H9 (cell line): ENCODE results near the gene NBDY. TPM values are rescaled to one million over a fixed set of nuclear protein-coding genes. Genes with fewer than 3 reads are reported as not detected.

Experiments used
- DNase-seq: peaks from one replicate; pipeline ENCODE4 v3.0.0-alpha.2; 2017
- H2AFZ ChIP-seq: one replicate; pipeline ENCODE4 v1.6.1; 2013; ENCODE audit warnings: mild to moderate bottlenecking, low read length, control low read depth, moderate library complexity
- H2AK5ac ChIP-seq: 2 replicates; pipeline ENCODE4 v1.6.1; 2013; ENCODE audit warnings: low read length, control low read depth, mixed read lengths; ENCODE audit not compliant: insufficient read length
- H2BK120ac ChIP-seq: one replicate; pipeline ENCODE4 v1.6.1; 2013; ENCODE audit warnings: low read depth, mild to moderate bottlenecking, low read length, control low read depth, inconsistent platforms; ENCODE audit not compliant: poor library complexity, severe bottlenecking
- H2BK12ac ChIP-seq: 2 replicates; pipeline ENCODE4 v1.6.1; 2013; ENCODE audit warnings: low read length, control low read depth, mixed read lengths, low read depth; ENCODE audit not compliant: insufficient read length
- H2BK15ac ChIP-seq: 2 replicates; pipeline ENCODE4 v1.6.1; 2013; ENCODE audit warnings: low read depth, low read length, control low read depth
- H2BK20ac ChIP-seq: one replicate; pipeline ENCODE4 v1.6.1; 2013; ENCODE audit warnings: low read depth, mild to moderate bottlenecking, low read length, control low read depth, inconsistent platforms; ENCODE audit not compliant: poor library complexity, severe bottlenecking
- H2BK5ac ChIP-seq: 2 replicates; pipeline ENCODE4 v1.6.1; 2013; ENCODE audit warnings: low read length, control low read depth, mixed read lengths; ENCODE audit not compliant: insufficient read length
- H3K14ac ChIP-seq: 2 replicates; pipeline ENCODE4 v1.6.1; 2013; ENCODE audit warnings: low read length, control low read depth; ENCODE audit not compliant: insufficient read depth
- H3K18ac ChIP-seq: 2 replicates; pipeline ENCODE4 v1.6.1; 2013; ENCODE audit warnings: low read depth, mild to moderate bottlenecking, mixed read lengths, low read length, control low read depth; ENCODE audit not compliant: insufficient read length
- H3K23ac ChIP-seq: 2 replicates; pipeline ENCODE4 v1.6.1; 2013; ENCODE audit warnings: low read length, control low read depth, mixed read lengths, low read depth; ENCODE audit not compliant: insufficient read length
- H3K23me2 ChIP-seq: 2 replicates; pipeline ENCODE4 v1.6.1; 2013; ENCODE audit warnings: low read depth, mild to moderate bottlenecking, mixed read lengths, low read length, control low read depth; ENCODE audit not compliant: insufficient read length, poor library complexity, severe bottlenecking
- H3K27ac ChIP-seq: 2 replicates; pipeline ENCODE4 v1.5.1; 2013; ENCODE audit warnings: low read length, control low read depth, mixed read lengths, low read depth; ENCODE audit not compliant: insufficient read length
- H3K27me3 ChIP-seq: 2 replicates; pipeline ENCODE4 v1.6.1; 2013; ENCODE audit warnings: low read length, control low read depth, inconsistent platforms; ENCODE audit not compliant: insufficient read depth
- H3K4ac ChIP-seq: 2 replicates; pipeline ENCODE4 v1.6.1; 2013; ENCODE audit warnings: low read depth, mild to moderate bottlenecking, control low read depth, inconsistent platforms, low read length, moderate library complexity
- H3K4me1 ChIP-seq: 2 replicates; pipeline ENCODE4 v1.6.1; 2013; ENCODE audit warnings: low read length, control low read depth, inconsistent platforms; ENCODE audit not compliant: insufficient read depth
- H3K4me2 ChIP-seq: 2 replicates; pipeline ENCODE4 v1.6.1; 2013; ENCODE audit warnings: low read length, control low read depth, mixed read lengths; ENCODE audit not compliant: insufficient read length, insufficient read depth
- H3K56ac ChIP-seq: 2 replicates; pipeline ENCODE4 v1.6.1; 2013; ENCODE audit warnings: low read depth, mild to moderate bottlenecking, mixed read lengths, low read length, control low read depth; ENCODE audit not compliant: insufficient read length
- H3K79me1 ChIP-seq: 2 replicates; pipeline ENCODE4 v1.6.1; 2013; ENCODE audit warnings: low read depth, mild to moderate bottlenecking, moderate library complexity, low read length, control low read depth, inconsistent platforms; ENCODE audit not compliant: insufficient read depth, poor library complexity, severe bottlenecking
- H3K79me2 ChIP-seq: 2 replicates; pipeline ENCODE4 v1.6.1; 2013; ENCODE audit warnings: low read length, control low read depth, inconsistent platforms; ENCODE audit not compliant: insufficient read depth
- H3K9ac ChIP-seq: 2 replicates; pipeline ENCODE4 v1.6.1; 2013; ENCODE audit warnings: low read length, control low read depth, mixed read lengths; ENCODE audit not compliant: insufficient read length; ENCODE audit errors: extremely low read depth
- H3K9me3 ChIP-seq: one replicate; pipeline ENCODE4 v1.6.1; 2013; ENCODE audit warnings: low read depth, low read length, inconsistent platforms; ENCODE audit not compliant: control insufficient read depth
- H3T11ph ChIP-seq: one replicate; pipeline ENCODE4 v1.6.1; 2013; ENCODE audit warnings: mild to moderate bottlenecking, low read length, control low read depth, inconsistent platforms
- H4K20me1 ChIP-seq: one replicate; pipeline ENCODE4 v1.6.1; 2013; ENCODE audit not compliant: control insufficient read depth, insufficient read length, insufficient read depth
- H4K5ac ChIP-seq: 2 replicates; pipeline ENCODE4 v1.6.1; 2013; ENCODE audit warnings: low read depth, mild to moderate bottlenecking, mixed read lengths, low read length, control low read depth; ENCODE audit not compliant: insufficient read length
- H4K8ac ChIP-seq: replicated peaks from 2 replicates; pipeline ENCODE4 v1.6.1; 2013; ENCODE audit warnings: low read length, control low read depth, mixed read lengths, low read depth; ENCODE audit not compliant: insufficient read length
- H4K91ac ChIP-seq: 2 replicates; pipeline ENCODE4 v1.6.1; 2013; ENCODE audit warnings: low read depth, mild to moderate bottlenecking, moderate library complexity, mixed read lengths, low read length, control low read depth; ENCODE audit not compliant: insufficient read length
- H3K27ac Mint-ChIP-seq, 3 experiments: 2 replicates in 2 of 3; 3 replicates in 1 of 3; pipeline ENCODE4 v1.8.0; 2020 to 2021; ENCODE audit warnings: mixed read lengths in 3 of 3, mild to moderate bottlenecking in 1 of 3, moderate library complexity in 1 of 3
- H3K27me3 Mint-ChIP-seq: 2 replicates; pipeline ENCODE4 v1.8.0; 2021; ENCODE audit warnings: low read depth, mild to moderate bottlenecking, moderate library complexity, mixed read lengths
- H3K36me3 Mint-ChIP-seq, 3 experiments: 2 replicates in 2 of 3; 3 replicates in 1 of 3; pipeline ENCODE4 v1.8.0; 2020 to 2021; ENCODE audit warnings: low read depth in 3 of 3, mixed read lengths in 3 of 3; ENCODE audit not compliant: insufficient read depth in 1 of 3
- H3K4me1 Mint-ChIP-seq, 2 experiments: 2 replicates each; pipeline ENCODE4 v1.8.0; 2020; ENCODE audit warnings: mixed read lengths in 2 of 2
- H3K4me3 Mint-ChIP-seq, 2 experiments: 2 replicates in 1 of 2; 3 replicates in 1 of 2; pipeline ENCODE4 v1.8.0; 2020 to 2021; ENCODE audit warnings: mild to moderate bottlenecking in 2 of 2, mixed read lengths in 2 of 2, moderate library complexity in 1 of 2
- H3K9me3 Mint-ChIP-seq, 2 experiments: 2 replicates in 1 of 2; 3 replicates in 1 of 2; pipeline ENCODE4 v1.8.0; 2020; ENCODE audit warnings: mild to moderate bottlenecking in 2 of 2, mixed read lengths in 2 of 2, moderate library complexity in 1 of 2
- CTCF ChIP-seq: fragments of 200-600 bp; sonication (generic); conservative IDR thresholded peaks from 3 replicates; pipeline ENCODE4 v1.8.0; 2021; ENCODE audit warnings: antibody characterized with exemption, mild to moderate bottlenecking
- WGBS: extraction: QIAGEN DNeasy Blood & Tissue Kit; methylation state at CpG from one replicate; pipeline ENCODE4 v1.1.7; 2013; ENCODE audit warnings: missing lambda C conversion rate, low lambda C conversion rate, mixed read lengths; ENCODE audit not compliant: insufficient read length; ENCODE audit errors: extremely low coverage; 5-methylcytosine and 5-hydroxymethylcytosine counted together
- total RNA-seq: library from RNA; stranded (reverse); gene quantifications from 2 replicates; pipeline ENCODE4 v1.2.1, GENCODE V29; 2021

Gene NBDY
- total RNA-seq, 1 experiment from 2014 or later: 62.5 TPM

DNA sequence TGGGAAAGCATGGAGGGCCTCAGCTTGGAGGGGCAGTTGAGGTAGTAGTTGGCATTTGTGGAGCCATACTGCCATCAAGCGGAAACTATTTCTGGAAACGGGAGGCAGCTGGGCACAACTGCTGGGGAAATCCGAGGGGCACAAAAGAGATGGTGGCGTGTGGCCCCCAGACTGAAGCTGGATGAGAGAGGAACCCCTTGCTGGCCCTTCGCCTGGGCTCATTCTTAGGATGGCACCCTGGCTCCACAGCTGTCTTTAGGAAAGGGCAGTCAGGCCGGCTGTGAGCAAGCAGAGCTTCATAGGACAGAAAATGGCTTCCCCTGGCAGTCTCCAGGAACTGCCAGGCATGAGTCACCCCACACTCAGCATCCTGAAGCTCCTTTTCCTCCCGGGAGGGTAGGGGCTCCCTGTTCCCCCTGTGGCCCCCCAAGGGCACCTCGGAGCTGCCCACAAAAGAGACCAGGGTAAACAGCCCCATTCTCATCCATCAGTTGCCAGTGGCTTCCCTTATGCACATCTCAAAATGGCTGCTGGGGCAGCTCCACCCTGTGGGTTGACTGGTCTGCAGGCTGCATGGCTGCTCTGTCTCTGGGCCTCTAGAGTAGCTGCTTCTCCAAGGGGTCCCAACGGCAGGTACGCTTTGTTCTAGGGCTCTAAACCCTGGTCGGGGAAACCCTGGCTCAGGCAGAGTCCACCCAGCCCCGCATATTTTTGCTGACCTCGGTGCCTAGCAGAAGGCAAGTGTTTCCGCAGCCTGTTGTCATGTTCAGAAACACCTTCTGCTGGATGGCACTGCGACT lies 64.7 kb downstream of the NBDY start:
- Mint-ChIP-seq H3K4me3 (no peak overlapping the region), H3K4me1 (peaks cover 3 to 5% of the 10 kb centered on the region in 2 experiments; a peak in 2 of 4 replicates), H3K27me3 (peaks cover 1% of the 10 kb centered on the region; the same call in 1 of the 2 replicates), H3K27ac (peak overlapping the region in 1 of 3 experiments; percentile 44; a peak in 1 of 7 replicates), H3K36me3 (peaks cover 23 to 48% (median 47%) of the 10 kb centered on the region in 3 experiments), H3K9me3 (peaks cover 55 to 78% of the 10 kb centered on the region in 2 experiments)
- H3K4me1 ChIP-seq: no peaks in the 10 kb centered on the region
- H2BK20ac ChIP-seq: no peak overlapping the region
- H3T11ph ChIP-seq: no peak overlapping the region
- no peak overlapping the region for H4K5ac ChIP-seq
- H2AK5ac ChIP-seq: no peak overlapping the region
- H3K18ac ChIP-seq: no peak overlapping the region
- no peaks in the 10 kb centered on the region for H3K79me1 ChIP-seq
- H3K4me2 ChIP-seq: no peak overlapping the region
- no peaks in the 10 kb centered on the region for H3K27me3 ChIP-seq
- no peak overlapping the region for H2BK5ac ChIP-seq
- H3K9ac ChIP-seq: no peak overlapping the region
- H3K79me2 ChIP-seq: no peaks in the 10 kb centered on the region
- no peak overlapping the region for H4K8ac ChIP-seq
- no peak overlapping the region for H3K4ac ChIP-seq
- H4K20me1 ChIP-seq: no peaks in the 10 kb centered on the region
- no peak overlapping the region for H3K27ac ChIP-seq
- H2BK12ac ChIP-seq: no peak overlapping the region
- no CpG with 5 or more reads among the region's 15 CpGs for WGBS
- no peaks in the 10 kb centered on the region for H3K9me3 ChIP-seq
- H3K23me2 ChIP-seq: no peaks in the 10 kb centered on the region
- no peak for TF ChIP-seq CTCF
- H3K56ac ChIP-seq: no peak overlapping the region
- H3K23ac ChIP-seq: no peak overlapping the region
- H2BK120ac ChIP-seq: no peak overlapping the region
- DNase-seq: peak; percentile 14
- H2AFZ ChIP-seq: no peak overlapping the region
- no peak overlapping the region; the same call in 1 of the 2 replicates for H3K14ac ChIP-seq
- H4K91ac ChIP-seq: no peak overlapping the region
- H2BK15ac ChIP-seq: no peak overlapping the region
